ENCODE measurements around the gene TGIF2. TPM values are rescaled to one million over a fixed set of nuclear protein-coding genes. Genes with fewer than 3 reads are reported as not detected.

The TGIF2 gene
- total and polyA plus RNA-seq, 2 of the 4 experiments (the other 2 are of a cell fraction), result 9.7 to 12.7 TPM

GRCh38 chr20:36538026-36538722 is 35.2 kb upstream of the TGIF2 start:
- no peak overlapping the region for H3K23ac ChIP-seq (ENCODE audit: low read depth, low read length)
- H3K4ac ChIP-seq (ENCODE audit: low read depth, low read length), result no peak overlapping the region
- no peak overlapping the region for H2BK120ac ChIP-seq (ENCODE audit: low read depth, low read length)
- H2BK15ac ChIP-seq (ENCODE audit: low read depth, low read length), result no peak overlapping the region
- TF ChIP-seq SMC3 (IDR thresholded peaks at IDR 0.05; ENCODE audit: low read depth, low read length) (no peak), MAZ (IDR thresholded peaks at IDR 0.05; ENCODE audit: borderline replicate concordance, low read depth, low read length) (no peak), POLR2A (IDR thresholded peaks at IDR 0.05; ENCODE audit: low read depth, low read length) (no peak), MAFK (IDR thresholded peaks at IDR 0.05; ENCODE audit: low read depth, low read length) (no peak), CTCF (conservative IDR thresholded peaks at IDR 0.05; ENCODE audit: low read depth, low read length) (no peak), RFX5 (IDR thresholded peaks at IDR 0.05; ENCODE audit: low read depth, low read length) (no peak)
- POLR2A ChIA-PET (ENCODE audit: unreplicated experiment), result interaction anchor here (0.6 kb wide), 1 partner anchor 1614 kb away, joined by 8 read pairs; no protein-coding TSS in a partner anchor
- H3K9me1 ChIP-seq (ENCODE audit: insufficient read depth, low read length), result 0 out of 2 replicates have a peak, but pooled peaks cover 9% of the 10 kb centered on the region
- in situ Hi-C loops (cut with MboI; ENCODE audit: low sequenced_read_pairs), result no loop called here
- intact Hi-C loops (cut with micrococcal nuclease), result no loop called here
- H2AK5ac ChIP-seq (ENCODE audit: low read depth, low read length), result no peak overlapping the region
- H3K27ac ChIP-seq (ENCODE audit: insufficient read depth, low read length), result no peak overlapping the region
- H3K4me1 ChIP-seq (ENCODE audit: control insufficient read depth, insufficient read depth, low read length), result peaks cover 12% of the 10 kb centered on the region
- ATAC-seq (ENCODE audit: low read depth) (no peak), DNase-seq (peak; percentile 60)
- peaks cover 18% of the 10 kb centered on the region for H4K20me1 ChIP-seq (ENCODE audit: insufficient read depth, low read length)
- no peak overlapping the region for H2AK9ac ChIP-seq (replicated peaks; ENCODE audit: low read depth, low read length, poor library complexity)
- no peak overlapping the region for H3K4me2 ChIP-seq (ENCODE audit: low read depth, low read length)
- no peak overlapping the region for H2BK20ac ChIP-seq (ENCODE audit: low read depth, low read length)
- H3K36me3 ChIP-seq (ENCODE audit: control insufficient read depth, insufficient read depth, low read length), result 0 out of 2 replicates have a peak, but pooled peaks cover 3% of the 10 kb centered on the region
- no peak overlapping the region for H2AFZ ChIP-seq (replicated peaks; ENCODE audit: low read length, poor library complexity)
- 100% methylated on average over 6 of the region's 11 CpGs; no CpG with 5 or more reads in 1 of the 2 experiments for WGBS, 2 experiments (ENCODE audit: extremely low coverage in 2 of 2, insufficient read length in 1 of 2)
- H3K18ac ChIP-seq (ENCODE audit: low read depth, low read length), result no peak overlapping the region
- H2BK5ac ChIP-seq (ENCODE audit: low read depth, low read length, poor library complexity, severe bottlenecking), result no peak overlapping the region
- H3K79me1 ChIP-seq (ENCODE audit: low read depth in 1 of 2, low read length in 2 of 2), result peaks cover 11 to 28% of the 10 kb centered on the region in 2 experiments; a peak in 3 of 4 replicates
- H3K9me3 ChIP-seq (ENCODE audit: control insufficient read depth, insufficient read depth, low read length), result no peaks in the 10 kb centered on the region
- dilution Hi-C loops (cut with HindIII; ENCODE audit: low sequenced_read_pairs, unreplicated experiment), result no loop called here
- CTCF ChIA-PET, result interaction anchor here (0.6 kb wide), 1 partner anchor 30 kb away, joined by 3 read pairs; no protein-coding TSS in a partner anchor
- no peak overlapping the region for H4K8ac ChIP-seq (ENCODE audit: low read depth in 2 of 2, low read length in 2 of 2)
- H4K91ac ChIP-seq (ENCODE audit: insufficient read depth, low read depth, low read length), result no peak overlapping the region
- BruUV-seq (replicated peaks), result no TSS peak
- H3K9ac ChIP-seq (ENCODE audit: low read depth, low read length), result no peak overlapping the region
- no peaks in the 10 kb centered on the region for H3K27me3 ChIP-seq (ENCODE audit: control insufficient read depth, insufficient read depth, low read length)
- H3K14ac ChIP-seq (replicated peaks; ENCODE audit: low read depth, low read length), result no peak overlapping the region
- no peak overlapping the region for H3K4me3 ChIP-seq (ENCODE audit: insufficient read depth, low read depth, low read length)
- no peak overlapping the region for H3K56ac ChIP-seq (ENCODE audit: extremely low read depth, insufficient read depth, low read length)
- H4K5ac ChIP-seq (ENCODE audit: low read depth, low read length), result no peak overlapping the region

Measured in IMR-90 (cell line).